ENCODE results near the gene RABGGTA.

- TF ChIP-seq CTCF (IDR thresholded peaks at IDR 0.05 in 2 of 3, conservative IDR thresholded peaks at IDR 0.05 in 1 of 3; ENCODE audit: control insufficient read depth in 2 of 3, extremely low read depth in 1 of 3, insufficient read depth in 1 of 3, low read depth in 3 of 3, low read length in 3 of 3): no peak
- TF ChIP-seq HCFC1 (IDR thresholded peaks at IDR 0.05; ENCODE audit: low read length): no peak
- no peak for TF ChIP-seq EZH2 (IDR thresholded peaks at IDR 0.05; ENCODE audit: borderline replicate concordance, control insufficient read depth, low read depth, low read length)
- TF ChIP-seq POLR2AphosphoS5 (IDR thresholded peaks at IDR 0.05; ENCODE audit: low read length): no peak
- TF ChIP-seq FOXK2 (IDR thresholded peaks at IDR 0.05): no peak
- no peak for TF ChIP-seq SP1 (IDR thresholded peaks at IDR 0.05; ENCODE audit: low read depth, low read length)
- no peak for TF ChIP-seq PKNOX1 (IDR thresholded peaks at IDR 0.05)
- no peak for TF ChIP-seq IRF3 (IDR thresholded peaks at IDR 0.05)
- TF ChIP-seq CHD4 (IDR thresholded peaks at IDR 0.05): no peak
- no peak for TF ChIP-seq EP300 (IDR thresholded peaks at IDR 0.05; ENCODE audit: borderline replicate concordance in 1 of 2, control insufficient read depth in 1 of 2, low read depth in 2 of 2, low read length in 2 of 2)
These were observed 10.2 kb upstream of the RABGGTA start for GRCh38 chr14:24281636-24282035.

All from GM12878 (cell line).